GM20000 (cell line): Measurements from ENCODE around the gene SNPH.

Experiments used
- DNase-seq: peaks from one replicate; pipeline ENCODE4 v3.0.0; 2012; ENCODE audit warnings: low spot score
- CTCF ChIP-seq: IDR thresholded peaks from 2 replicates; pipeline ENCODE4 v1.5.1; 2012; ENCODE audit warnings: mild to moderate bottlenecking, control low read depth; ENCODE audit errors: extremely low read depth, missing control alignments

SNPH gene

GRCh38 chr20:1305712-1306111 lies 39.6 kb downstream of the SNPH start:
- no peak for DNase-seq
- TF ChIP-seq CTCF: no peak

- no peak for TF ChIP-seq CTCF
- no peak for DNase-seq
These were observed 40.4 kb downstream of the SNPH start for GRCh38 chr20:1306316-1307135.

- no peak for TF ChIP-seq CTCF
These were observed 41.1 kb downstream of the SNPH start for GRCh38 chr20:1307171-1307570.

GRCh38 chr20:1307571-1307971 lies 41.5 kb downstream of the SNPH start:
- no peak for DNase-seq

More at GRCh38 chr20:1307171-1307570, 41.1 kb downstream of the SNPH start:
- DNase-seq: no peak

GRCh38 chr20:1308067-1308701 lies 42.1 kb downstream of the SNPH start:
- no peak for TF ChIP-seq CTCF
- no peak for DNase-seq

More at GRCh38 chr20:1307571-1307971, 41.5 kb downstream of the SNPH start:
- TF ChIP-seq CTCF: no peak

- TF ChIP-seq CTCF: no peak
- no peak for DNase-seq
These were observed 42.6 kb downstream of the SNPH start for GRCh38 chr20:1308702-1309095.

GRCh38 chr20:1309439-1309847 lies 43.3 kb downstream of the SNPH start:
- no peak for TF ChIP-seq CTCF
- no peak for DNase-seq
